GM21786 (cell line): ENCODE data around the gene PRKCE.

Experiments
- ATAC-seq: cut with Tn5 transposase; IDR thresholded peaks from one replicate; pipeline ENCODE4 v1.9.1; 2021; ENCODE audit not compliant: unreplicated experiment

The PRKCE gene

DNA sequence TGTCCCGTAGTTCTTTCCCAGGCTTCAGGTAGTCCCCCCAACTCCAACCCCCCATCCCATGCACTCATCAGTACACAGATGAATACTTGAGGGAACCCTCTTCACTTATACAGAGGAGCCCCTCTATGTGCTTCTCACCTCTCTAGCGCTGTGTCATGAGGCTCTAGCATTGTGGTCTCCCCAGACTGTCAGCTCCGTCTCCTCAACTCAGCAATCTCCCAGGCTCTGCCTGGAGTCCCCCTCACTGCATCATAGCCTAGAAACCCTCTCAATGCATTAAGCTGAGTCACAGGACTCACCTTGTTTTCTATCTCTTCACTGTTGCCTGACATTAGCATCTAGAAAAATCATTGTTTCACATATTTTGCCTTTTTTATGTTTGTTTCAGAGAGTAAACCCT, 20.2 kb upstream of the PRKCE start:
- no peak for ATAC-seq

DNA sequence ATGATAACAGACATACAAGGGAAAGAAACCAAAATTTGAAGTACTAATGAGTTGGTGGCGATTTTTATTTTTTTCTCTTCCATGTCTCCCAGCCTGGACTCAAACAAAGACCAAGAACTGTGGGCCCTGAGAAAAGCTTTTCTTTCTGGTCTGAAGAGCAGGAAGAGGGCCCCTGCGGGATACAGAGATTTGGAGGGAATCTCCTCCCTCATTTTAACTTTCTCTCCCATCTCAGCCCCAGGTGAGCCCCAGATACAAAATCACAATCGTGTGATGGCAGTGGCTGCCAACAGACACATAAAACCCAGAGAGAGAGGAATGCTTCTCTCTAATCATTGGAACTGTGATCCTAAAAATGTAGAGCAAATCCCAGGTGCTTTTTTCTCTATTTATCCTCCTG, 19.5 kb upstream of the PRKCE start:
- ATAC-seq: no peak

DNA sequence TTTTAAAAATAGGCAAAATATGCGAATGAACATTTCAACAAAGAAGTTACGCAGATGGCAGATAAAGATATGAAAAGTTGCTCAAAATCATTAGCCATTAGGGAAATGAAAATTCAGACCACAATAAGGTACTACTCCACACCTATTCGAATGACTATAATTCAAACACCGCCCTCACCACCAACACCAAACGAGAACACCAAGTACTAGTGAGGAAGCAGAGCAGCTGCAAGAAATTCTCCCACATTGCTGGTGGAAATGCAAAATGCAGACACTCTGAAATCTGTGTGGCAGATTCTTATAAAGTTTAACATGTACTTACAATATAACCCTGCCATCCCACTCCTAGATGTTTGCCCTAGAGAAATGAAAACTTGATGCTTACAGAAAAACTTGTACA, 17.3 kb upstream of the PRKCE start:
- ATAC-seq: no peak

DNA sequence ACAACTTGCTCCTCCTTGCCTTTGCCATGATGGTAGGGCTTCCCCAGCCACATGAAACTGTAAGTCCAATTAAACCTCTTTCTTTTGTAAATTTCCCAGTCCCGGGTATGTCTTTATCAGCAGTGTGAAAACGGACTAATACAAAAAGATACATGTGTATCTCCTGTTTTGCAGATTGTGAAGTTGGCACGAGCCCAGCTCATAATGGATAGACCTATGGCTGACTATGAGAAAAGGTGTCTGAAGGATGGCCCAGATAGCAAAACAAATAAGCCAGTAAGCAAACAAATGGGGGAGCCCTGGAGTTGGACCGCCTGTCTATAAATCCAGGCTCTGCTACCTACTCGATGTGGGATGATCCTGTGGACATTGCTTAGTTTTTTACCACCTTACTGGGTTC, 15.5 kb upstream of the PRKCE start:
- ATAC-seq: no peak

DNA sequence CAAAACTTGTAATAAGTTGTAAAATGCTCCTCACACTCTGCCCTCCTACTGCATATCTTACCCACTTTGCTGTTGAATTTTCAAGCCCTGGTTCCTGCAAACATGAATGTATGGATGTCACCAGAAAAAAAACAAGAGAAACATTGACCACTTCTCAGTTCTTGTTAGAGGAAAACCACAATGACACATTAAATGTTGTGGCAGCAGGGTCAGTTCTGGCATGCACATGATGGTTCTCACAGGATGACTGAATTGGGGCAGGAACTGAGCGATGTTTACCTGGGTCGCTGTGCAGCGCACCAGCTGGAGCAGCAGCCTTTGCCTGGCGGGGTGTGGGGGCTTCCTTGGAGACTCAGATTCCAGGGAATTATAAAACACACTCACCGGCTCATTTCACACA, 14.0 kb upstream of the PRKCE start:
- ATAC-seq: peak; percentile 67

DNA sequence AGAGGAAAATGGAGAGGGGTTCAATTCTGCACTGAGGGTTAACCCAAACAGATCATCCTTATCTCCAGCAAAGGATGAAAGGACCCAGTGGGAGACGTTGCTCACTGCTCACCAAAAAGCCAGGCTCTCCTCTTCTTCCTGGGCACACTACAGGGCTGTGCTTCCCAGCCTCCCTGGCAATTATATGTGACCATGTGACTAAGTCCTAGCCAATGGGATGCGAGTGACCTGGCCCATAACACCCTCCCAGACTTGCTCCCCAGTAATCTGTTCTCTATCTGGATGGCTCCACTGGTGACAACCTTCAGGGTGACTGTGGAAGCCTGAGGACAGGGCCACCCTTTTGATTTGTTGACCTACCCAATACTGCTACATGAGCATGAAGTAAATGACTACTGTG, 10.9 kb upstream of the PRKCE start:
- no peak for ATAC-seq

DNA sequence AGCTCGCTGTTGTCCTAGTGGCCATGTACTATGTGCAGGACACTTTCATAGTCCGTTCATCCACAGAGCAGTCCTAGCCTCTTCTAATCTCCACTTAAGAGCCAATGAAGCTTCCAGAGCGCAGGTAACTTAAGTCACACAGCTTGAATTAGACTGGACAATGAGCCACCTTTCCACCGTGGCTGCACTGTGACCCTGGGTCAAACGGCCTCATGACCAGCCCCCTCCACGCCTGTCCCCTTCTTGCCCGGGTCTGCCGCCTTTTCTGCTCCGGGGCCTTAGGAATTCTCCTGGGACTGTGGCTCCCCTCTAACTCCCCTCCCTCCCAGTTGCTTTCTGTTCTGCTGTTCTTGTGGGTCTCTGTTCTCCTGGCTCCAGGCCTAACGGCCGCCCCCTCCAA, 8.4 kb upstream of the PRKCE start:
- no peak for ATAC-seq

DNA sequence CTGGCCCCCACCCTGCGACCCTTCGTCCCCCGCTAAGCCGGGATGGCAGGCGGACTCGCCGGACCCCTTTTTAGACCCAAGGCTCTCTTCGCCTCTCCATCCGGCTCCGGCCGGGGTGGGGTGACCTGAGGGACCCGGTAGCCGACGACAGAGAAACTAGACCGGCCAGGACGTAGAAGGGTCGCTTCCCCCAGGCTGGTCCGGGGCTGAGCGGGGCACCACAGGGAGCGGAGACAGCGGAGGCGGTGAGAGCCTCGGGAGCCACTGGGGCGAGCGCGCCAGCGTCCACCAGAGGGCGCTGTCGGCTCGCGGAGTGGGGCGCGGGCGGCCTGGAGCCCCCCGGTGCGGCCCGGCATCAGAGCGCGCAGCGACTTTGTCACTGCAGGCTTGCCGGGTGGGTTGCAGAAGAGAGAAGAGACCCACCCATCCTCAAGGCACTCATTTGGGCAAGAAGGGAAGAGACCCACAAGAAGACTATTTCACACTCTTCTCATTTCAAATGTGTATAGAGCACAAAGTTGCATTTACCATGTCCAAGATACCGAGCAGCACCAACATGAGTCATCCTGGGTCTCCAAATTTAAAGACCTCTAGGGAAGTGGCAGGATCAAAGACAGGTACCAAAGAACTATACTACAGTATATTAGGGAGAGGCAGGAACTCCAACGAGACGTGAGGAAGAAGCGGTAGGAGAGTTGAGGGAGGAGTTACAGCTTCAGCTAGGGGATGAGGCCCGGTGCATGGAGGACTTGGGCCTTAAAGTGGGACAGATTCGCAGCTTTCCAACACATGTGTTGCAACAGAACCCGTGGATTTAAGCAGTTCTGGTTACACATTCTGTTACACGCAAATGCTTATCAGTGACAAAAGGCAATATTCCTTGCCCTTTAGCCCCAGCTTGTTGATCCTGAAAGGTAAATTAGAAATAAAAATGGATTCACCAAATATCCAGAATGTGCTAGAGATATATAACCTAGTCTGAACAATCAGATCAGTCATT, 7.6 kb upstream of the PRKCE start:
- ATAC-seq: peak; percentile 76

DNA sequence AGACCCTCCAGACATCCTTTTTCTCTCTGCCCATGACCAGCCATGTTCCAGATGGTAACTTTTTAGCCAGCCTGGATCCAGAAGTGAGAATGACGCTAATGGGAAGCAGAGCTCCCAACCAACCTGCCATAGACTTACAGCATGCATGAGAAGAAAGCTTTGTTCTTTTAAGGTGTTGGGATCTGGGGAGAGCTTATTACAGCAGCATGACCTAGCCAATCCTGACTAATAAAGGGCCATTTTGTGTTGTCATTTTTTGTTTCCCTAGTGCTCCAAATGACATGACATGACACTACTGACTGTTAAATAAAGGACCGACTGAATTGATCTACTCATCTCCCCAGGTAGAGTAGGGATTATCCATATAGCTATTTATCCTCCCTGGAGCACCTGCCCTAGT, 5.2 kb upstream of the PRKCE start:
- no peak for ATAC-seq

DNA sequence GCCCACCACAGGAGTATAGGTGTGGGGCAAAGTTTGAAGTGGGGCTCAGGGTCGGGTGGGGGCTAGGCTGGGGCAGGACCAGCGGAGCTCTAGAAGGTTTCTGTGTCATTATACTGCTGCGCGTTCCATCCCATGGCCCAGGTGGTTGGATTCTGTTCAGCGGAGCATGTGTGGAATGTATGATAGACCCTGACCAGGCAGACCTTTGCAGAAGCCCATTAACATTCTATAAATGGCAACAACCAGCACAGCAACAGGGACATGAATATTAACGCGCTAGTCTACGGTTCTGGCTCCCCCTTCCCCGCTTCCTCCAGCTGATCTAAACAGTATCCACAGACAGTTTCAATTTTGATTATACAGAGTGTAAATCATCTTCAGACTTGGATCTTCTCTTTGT, 4.1 kb upstream of the PRKCE start:
- no peak for ATAC-seq

DNA sequence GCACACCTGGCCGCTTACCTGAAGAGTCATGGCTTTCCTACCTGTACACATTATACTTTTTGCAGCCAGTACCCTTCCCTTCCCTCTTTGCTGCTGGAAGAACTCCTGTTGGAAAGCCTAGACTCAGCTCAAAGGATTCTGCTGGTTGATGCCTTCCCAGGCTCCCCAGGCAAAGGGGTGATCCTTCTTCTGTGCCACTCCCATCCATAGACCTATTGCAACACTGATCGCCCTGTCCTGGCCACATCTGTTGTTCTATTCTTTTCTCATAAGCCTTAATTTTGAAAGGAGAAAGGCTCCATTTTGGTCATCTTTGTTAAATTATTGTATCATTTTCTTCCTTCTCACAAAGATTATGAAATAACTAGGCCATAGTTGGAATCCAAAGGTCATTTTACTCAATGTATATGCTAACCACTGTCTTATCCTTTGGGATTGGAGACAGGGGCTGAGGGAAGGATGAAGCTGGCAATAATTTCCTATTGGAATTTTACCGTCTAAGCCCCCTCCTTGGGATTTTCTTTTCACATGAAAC, 3.4 kb upstream of the PRKCE start:
- no peak for ATAC-seq

DNA sequence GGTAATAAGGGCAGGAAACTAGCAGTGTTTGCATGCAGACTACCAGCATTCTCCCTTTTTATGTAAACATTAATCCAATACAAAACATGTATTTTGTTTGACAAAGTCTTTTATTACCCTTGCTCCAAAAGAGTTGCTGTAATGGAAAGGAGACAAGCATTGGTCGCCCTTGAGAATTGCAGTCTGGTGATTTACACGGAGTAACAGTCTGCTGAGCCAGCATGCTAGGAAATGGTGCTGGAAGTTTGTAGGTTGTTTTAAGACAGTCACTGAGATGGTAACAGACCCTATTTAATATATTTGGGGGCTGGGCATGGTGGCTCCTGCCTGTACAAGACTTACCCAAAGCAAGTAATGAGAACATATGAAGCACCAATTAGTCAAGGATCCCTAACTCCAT, 2.8 kb upstream of the PRKCE start:
- no peak for ATAC-seq

DNA sequence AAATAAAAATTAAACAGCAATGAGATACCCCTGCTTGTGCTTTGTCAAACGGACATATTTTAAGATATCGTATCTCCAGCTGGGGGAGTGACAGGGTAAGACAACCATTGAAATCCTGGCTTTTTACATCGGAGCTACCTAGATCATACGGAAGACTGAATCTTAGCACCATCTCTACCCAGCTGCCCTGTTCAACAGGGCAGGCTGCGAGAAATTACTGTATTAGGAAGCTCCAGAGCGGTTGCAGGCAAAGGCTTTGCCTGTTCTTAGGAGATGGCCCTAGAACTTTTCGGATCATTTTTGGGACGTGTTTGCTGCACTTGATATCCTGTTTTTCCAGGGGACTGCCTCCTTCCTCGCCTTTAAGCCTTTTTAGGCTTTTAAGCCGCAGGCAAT, 2.0 kb upstream of the PRKCE start:
- ATAC-seq: no peak

DNA sequence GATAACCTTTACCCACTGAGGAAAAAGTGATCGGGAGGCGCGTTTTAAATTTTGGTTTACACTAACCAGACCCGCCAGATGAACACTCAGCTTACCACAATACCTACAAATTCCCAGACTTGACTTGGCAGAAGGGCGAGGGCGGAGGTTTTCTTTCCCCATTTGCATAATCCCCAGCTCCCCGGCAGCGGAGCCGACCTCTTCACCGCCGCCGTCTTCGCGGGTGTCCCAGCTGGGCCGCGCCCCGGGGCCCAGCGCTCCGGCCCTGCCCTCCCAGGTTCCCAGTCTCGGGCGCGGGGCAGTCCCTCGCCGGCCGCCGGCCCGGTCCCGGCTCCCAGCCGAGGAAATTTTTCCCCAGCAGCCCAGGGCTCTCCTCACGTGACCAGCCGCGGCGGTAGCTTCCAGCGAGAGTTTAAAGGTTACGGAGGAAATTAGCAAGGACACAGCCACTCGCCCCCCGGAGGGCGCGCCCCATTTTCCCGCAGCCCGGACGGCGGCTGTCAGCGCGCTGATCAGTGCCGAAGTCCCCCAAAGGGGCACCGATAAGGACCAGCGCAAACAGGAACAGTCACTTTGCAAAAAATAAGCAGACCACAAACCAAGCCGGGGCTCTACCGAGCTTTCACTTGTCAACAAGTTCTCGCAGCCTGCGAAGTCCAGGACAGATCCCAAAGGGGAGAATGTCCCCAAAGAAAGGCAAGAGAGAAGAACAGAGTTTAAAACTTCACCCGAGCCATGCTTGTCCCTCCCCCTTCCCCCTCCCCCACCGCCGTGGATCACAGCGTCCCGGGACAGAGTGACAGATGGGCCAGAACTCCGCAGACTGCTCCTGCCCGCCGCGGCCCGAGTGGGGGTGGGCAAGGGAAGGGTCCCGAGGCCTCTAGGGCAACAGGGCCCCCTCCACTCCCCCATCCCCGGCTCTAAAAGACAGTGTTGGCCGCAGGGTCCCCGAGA, 1.3 kb upstream of the PRKCE start:
- peak; percentile 25 for ATAC-seq

DNA sequence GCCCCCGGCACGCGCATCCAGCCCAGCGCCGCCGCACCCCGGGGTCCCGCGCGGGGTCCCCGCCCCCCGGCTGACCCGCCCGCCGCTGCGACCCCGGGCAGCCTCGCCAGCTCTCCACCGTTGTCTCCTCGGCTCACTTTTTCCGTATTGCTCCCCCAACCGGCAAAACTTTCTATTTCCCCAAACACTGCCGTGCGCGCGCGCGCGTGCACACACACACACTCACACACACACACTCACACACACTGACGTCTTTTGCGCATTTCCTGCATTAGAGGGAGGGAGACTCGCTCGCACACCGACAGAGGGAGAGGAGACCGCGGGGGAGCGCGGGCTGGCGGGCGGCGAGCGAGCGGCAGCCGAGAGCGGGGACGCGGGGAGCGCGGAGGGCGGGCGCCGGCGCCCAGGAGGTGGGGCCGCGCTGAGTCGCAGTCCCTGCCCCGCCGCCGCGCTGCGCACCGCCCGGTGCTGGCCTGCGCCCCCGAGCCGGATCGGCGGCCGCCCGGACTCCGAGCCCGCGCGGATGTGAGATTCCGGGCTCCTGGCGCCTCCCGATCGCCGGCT, 542 bp upstream of the PRKCE start:
- ATAC-seq: peak; percentile 65

DNA sequence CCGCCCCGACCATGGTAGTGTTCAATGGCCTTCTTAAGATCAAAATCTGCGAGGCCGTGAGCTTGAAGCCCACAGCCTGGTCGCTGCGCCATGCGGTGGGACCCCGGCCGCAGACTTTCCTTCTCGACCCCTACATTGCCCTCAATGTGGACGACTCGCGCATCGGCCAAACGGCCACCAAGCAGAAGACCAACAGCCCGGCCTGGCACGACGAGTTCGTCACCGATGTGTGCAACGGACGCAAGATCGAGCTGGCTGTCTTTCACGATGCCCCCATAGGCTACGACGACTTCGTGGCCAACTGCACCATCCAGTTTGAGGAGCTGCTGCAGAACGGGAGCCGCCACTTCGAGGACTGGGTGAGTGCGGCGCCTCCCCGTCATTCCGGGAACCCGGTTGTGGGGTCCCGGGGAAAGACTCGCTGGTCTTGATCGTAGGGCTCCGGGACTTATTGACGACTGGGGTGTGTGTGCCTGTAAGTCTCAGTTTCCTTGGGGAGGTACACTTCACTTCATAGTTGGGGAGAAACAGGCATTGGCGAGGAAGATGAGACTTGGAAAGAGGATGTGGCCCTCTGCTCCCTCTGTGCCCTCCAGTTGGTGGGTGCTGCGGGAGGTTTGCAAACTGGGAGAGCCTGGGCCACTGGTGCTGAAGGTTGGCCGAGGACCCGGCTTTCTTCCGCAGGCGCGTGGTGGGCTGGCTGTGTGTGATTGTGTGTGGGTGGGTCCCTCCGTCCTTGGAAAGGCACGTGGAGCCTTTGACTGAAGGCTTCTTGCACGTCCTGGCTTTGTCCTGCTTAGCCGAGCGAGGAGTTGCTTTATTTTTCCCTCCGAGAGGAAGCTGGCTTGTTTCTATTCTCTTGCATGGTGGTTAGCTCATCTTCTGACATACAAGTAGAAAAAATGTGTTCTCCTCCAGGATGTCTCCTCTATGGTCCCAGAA, 886 bp downstream of the PRKCE start:
- no peak for ATAC-seq

DNA sequence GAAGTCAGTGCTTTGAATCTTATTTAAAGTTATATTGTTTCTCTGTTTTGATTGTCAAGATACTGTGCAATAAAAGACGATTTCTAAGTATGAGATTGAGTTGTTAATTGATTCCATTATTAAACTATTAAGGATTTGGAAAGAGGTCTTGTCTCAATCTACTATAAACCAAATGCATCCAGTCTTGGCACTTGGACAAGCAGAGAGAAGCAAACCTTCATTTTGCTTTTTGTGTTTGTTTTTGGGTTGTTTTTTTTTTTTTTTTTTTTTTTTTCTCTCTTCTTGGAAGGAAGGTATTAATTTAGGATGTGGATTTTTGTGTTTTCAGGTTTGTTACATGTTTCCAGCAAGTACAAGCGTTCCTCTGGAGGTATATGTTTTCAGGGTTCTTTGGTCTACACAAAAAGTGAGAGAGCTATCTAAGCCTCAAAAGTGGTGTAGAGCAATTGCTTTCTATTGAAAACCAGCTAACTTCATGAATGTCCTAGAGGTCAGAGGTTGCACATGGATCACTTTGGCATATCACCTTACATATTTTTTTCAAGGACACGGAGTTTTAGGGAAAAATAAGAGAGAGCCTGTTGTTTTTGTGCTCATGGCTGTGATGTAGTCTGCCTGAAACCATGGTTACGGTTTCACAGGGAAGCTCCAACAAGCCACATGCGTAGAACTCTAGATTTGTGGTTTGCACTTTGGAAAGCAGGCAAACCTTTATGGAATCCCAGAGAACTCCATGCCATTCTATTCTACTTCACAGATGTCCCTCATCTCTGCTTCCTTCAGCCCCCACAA, 1.8 kb downstream of the PRKCE start:
- ATAC-seq: no peak

DNA sequence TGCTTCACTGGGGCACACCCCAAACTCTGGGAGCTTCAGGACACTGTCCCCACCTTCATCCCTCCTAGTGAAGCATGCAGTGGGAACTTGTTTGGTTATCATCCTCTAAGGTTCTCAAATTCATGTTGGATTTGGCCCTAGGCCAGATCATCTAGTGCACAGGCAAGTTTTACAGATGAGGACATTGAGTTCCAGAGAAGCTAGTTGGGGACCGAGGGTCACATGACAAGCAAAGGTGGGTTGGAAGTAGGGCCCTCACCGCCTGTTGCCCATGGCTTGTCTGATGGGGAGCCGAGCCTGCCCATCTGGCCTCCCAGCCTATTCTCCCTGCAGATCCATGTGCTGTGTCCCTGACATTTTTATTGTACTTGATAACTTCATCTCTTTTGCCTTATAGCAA, 2.8 kb downstream of the PRKCE start:
- ATAC-seq: no peak

DNA sequence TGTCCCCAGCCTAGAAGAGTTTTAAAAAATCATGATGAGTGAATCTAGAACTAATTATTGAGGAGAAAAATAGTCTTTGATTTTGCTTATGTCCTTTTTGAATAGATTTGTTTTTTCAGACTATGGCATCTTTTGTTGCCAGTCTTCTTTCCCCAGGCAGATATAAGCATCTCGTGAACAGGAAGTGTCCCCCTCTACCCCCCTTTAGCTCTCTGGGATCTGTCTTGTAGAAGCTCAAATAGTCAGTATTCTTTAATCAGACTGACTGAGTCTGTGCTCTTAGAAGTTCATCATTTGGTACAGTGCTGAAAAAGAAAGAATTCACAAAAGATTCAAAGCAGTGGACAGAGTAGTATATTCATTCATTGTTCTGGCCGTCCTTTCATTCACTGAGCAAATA, 10.4 kb downstream of the PRKCE start:
- ATAC-seq: no peak
